NCI-H1694 (cell line): Measurements from ENCODE around the gene FASLG.

Experiments used
- DNase-seq: peaks from one replicate; lab custom pipeline; 2025; lab: John Stamatoyannopoulos, UW

The FASLG gene

DNA sequence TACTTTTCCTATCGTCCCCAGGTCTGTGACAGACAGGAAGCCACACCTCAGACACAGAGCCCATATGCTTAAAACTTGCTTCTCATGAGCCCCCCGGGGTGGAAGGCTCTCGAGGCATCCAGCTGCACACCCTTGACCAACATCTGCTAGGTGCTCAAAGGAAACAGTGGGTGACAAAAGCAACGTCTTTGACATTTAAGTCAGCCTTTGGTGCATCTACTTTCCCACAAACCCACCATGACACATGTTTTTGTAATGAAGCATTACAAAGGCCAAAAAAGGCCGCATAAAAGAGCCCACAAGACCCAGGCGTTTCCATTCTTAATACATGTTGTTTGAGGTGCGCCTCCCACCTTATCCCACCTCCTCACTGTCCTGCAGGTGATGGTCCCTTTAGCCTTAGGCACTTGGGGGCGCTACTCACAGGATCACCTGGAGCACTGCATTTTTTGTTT, 11.8 kb upstream of the FASLG start:
- no peak for DNase-seq

DNA sequence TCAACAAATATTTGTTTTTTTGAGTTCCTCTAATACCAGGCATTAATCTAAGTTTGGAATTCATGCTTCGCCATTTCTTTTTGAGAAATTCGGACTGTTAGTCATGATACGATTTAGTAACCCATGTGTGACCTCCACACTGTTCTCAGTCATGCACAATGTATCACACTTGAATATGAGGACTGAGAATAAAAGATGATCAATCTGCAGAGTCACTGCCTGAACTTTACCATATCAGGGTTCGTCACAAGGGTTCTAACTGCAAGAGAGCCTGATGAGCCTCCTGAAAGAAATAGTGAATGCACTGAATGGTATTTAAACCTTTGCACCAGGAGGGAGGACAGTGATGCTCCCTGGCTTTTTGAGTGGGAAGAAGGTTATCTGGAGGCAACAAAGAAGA, 10.9 kb upstream of the FASLG start:
- no peak for DNase-seq

DNA sequence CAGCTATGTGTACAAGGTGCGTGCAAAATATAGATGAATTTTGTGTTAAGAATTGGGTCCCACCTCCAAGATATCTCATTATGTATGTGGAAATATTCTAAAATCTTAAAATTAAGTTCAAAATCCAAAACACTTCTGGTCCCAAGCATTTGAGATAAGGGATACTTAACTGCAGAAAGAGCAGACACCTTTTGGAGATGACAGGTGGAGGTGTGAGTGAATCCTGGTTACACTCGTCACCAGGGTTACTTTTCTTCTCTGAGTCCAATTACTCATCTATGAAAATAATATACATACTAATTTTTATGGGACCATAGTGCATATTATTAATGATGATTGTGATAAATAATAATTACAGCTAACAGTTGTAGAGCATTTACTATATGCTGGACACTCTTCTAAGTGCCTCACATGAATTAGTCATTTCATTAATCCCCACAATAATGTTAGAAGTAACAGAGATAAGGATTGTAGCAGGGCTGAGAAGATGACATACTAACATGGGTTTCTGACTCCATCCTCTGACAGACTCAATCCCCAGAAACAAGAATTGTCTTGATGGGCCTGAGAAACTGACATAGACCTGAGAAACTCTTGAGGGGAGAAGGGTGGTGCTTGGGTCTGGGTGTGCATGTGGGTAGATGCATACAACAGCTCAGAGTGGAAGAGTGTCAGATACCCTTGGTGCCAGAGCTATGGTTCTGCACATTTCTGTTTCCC, 8.3 kb upstream of the FASLG start:
- DNase-seq = no peak

DNA sequence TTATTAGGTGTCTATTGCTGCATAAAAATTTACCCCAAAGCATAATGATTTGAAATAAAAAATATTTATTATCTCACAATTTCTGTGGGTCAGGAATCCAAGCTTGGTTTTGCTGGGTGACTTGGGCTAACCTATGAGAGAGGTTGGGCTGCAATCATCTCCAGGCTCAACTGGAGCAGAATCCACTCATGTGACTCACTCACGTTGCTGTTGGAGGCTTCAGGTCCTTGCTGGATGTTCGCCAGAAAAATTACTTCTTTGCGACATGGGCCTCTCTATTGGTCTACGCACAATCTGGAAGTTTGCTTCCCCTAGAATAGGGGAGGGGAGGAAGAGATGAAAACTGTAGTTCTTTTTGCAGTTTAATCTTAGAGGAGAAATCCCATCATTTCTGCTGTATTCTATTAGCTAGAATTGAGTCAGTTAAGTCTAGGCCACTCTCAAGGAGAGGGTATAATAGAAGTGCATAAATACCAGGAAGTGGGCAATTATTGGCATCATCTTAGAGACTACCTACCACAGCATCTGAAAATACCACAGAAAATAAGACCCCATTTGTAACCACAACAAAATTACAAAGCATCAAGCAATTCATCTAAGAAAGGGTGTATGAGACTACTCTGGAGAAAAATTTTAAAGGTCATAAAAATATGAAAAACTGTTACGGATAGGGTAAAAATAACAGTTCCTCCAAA, 5.7 kb upstream of the FASLG start:
- DNase-seq = no peak

DNA sequence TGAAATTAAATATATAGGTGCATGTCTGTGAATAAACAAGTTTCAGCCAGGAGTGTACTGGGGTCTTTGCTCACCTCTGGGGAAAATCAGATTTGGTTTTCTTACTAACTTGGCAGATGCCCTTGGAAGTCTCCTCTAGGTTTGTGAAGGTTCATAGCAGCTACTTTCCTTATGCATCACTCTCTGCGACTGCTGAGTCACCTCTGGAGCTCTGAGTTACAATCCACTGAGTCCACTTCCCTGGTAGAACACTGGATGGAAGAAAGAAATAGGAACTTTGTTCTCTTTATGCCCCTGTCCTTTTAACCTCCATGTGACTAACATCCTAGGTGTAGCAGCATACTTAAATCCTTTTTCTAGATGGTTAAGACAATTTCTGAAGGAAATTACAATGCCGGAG, 4.4 kb upstream of the FASLG start:
- no peak for DNase-seq

DNA sequence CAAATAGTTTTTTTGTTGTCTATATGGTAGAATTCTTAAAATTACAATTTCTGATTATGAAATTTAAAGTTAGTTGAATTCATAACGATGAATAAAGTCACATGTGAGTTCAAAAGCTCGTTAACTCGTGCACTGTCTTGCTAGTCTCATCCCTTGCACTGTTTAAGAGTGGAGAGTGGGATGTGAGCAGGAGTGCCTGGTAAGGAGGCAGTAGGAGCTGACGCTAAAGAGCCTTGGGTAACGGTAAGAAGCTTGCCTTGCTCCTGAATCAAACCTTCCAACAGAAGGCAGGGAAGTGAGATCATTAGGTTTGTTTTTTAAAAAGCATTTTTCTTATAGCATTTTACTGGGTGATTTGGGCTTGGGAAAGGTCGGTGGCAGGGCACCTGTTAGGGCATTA, 2.3 kb upstream of the FASLG start:
- DNase-seq = no peak

DNA sequence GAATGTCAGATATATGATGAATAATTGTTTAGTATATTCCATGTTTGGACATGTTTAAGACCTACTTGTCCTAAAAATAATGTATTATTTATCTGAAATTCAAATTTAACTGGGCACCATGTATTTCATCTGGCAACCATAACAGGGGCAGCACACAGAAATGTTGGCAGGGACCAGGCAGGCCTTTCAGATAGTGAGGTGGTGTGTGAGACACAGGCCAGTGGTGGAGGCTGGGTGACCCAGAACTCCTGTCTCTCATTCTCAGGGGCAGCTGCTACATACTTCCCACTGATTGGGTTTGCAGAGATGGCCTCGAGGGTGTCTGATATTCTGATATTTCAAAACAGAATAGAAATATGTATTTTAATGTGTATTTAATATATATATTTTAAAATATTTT, 1.3 kb upstream of the FASLG start:
- DNase-seq = no peak

DNA sequence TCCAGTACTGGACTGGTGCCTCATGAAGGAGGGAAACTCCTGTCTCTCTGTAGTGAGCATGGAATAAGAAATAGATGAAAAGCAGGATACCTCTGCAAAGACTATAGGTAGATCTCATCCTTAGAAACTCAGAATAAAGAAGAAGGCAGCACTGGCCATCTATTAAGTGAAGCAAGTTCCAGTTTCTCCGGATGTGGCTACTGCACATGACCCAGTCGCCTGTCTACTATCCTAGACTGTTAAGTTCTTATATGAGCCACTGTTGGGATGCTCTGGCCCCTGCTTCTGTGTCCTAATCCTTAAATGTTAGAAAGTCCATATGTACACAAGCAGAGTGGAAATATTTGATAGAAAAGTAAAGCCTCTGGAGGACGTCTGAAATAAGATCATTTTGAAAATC, 2.2 kb downstream of the FASLG start:
- no peak for DNase-seq

DNA sequence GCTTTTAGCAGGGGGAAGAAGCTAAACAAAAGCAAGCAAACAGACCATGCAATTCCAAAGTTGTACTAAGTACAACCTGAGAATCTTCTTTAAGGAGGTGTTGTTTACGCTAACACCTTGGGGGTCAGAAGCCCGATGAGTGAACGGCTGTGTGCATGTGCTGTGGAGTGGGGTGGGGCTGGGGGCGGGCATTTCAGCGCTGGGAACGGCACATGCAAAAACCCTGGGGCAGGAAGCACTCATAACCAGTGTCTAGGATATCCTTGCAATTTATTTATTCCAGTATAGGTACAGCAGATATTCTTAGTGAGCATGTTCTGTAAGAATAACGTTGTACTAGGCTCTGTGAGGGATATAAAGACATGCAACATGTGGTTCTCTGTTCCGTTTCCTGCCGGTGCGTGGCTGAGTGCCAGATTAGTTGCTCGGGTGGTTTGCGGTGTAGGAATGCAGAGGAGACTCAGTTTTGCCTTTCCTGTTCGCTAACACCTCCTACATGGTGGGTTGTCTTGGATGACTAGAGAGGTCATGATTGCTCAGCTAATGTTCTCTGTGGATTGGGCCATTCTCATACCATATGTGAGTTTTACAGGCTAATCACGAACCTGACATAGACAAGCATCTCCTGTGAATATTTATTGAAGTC, 3.7 kb downstream of the FASLG start:
- DNase-seq = no peak

DNA sequence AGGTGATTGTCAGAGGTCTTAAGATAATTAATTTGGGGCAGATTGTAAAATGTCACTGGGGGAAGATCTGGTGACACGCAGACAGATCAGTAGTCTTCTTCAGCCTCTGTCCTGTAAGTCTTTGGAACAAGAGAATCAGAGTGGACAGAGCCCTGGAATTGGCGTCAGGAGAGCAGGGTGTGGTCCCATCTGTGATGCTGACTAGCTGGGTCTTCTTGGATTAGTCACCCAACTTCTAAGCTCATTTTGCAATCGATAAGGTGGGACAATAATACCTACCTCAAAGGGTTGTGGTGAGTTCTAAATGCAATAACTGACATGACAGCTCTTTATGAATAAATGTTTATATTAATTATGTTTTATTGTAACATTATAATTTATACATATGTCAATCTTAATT, 4.8 kb downstream of the FASLG start:
- no peak for DNase-seq

DNA sequence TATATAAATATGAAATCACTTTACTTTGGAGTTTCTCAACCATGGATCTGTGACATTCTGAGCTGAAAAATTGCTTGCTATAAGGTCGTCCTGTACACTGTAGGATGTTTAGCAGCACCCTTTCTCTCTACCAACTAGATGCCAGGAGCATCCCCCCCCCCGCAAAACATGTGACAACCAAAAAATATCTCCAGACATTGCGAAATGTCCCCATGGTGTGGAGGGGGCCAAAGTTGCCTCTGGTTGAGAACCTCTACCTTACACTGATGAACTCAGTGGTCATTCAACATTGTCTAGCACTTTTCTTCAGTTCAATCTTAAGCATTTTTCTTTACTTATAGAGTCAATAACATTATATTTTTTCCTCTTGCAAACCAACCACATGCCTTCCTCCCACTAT, 9.2 kb downstream of the FASLG start:
- DNase-seq = no peak

DNA sequence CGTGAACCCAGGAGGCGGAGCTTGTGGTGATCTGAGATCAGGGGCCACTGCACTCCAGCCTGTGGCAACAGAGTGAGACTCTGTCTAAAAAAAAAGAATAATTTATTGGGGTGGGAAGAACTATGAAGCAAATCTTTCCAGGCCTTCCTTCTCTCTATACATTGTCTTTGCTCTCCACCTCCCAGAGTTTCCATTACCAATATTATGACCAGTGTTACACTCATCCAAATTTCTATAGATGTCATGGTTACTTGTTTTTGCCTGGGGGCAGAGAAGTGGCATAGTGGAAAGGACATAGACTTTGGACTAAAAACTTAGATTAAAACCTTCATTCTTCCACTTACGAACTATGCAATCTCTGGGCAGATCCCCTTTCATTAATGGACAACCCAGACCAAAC, 10.1 kb downstream of the FASLG start:
- DNase-seq = no peak

DNA sequence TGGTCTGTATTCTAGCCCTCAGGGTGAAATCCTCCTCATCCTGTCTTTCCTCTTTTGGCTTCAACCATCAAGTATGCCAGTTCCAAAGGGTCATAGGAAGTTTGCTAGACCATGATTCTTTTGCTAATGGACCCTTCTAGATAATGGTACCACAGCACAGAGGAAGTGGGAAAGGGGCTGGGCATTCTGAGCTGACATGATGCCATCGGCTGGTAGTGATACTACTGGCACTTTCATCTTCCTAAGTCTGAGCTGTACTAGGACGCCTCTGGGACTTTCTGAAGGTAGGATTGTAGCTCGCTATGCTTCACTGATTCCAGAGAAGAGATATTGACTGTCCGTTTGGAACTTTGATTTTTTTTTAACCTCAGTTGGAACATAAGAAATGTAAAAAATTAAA, 11.4 kb downstream of the FASLG start:
- DNase-seq = no peak

DNA sequence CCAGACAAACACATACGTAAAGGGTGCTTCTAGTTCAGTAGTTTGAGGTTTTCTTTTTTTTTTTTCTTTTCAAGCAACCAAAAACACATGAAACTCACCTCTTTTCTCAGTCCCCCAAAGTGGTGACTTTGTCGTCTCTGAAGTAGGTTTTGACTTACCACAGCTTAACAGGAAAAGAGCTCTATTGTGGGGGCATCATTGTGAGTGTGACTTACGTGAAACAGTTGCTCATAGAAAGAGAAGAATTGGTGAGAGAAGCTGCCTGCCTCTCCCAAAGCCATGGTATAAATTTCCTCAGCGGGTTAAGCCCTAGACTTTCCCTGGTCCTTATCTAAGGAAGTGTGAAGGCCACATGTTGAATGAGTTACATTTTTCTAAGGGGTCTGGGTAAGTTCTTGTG, 11.9 kb downstream of the FASLG start:
- DNase-seq = no peak

DNA sequence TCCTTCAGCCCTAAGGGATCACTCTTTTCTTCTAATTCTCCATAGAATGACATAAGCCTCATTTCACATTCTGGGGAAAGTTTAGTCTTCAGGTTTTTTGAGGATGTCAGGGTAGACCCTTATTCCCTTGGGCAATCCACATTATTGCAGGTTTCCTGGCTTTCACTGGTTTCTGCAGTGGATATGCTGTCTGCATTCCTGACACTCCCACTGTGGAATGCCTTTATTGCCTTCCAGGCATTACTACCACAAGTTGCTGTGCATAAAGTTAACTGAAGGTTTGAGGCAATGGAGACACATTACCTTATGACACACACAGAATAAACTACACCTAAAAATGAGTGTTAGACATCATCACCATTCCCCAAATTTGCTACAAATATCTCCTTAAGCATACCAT, 12.7 kb downstream of the FASLG start:
- DNase-seq = no peak

DNA sequence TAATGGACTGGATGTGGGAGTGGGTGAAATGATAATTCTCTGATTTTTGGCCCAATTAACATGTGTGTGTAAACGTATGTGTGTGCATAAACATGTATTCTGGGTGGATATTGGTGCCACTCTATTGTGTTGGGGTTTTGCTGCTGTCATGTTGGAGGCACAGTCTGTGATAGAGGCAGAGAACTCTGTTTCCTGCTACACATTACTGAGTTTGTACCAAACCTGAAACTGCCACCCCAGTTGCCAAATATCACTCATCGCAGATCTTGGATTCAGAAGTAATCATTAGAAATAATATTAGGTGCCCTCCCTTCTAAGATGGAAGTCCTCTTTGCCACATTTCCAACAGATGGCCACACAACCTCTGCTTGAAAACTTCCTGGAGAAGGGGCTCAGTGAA, 13.8 kb downstream of the FASLG start:
- no peak for DNase-seq

DNA sequence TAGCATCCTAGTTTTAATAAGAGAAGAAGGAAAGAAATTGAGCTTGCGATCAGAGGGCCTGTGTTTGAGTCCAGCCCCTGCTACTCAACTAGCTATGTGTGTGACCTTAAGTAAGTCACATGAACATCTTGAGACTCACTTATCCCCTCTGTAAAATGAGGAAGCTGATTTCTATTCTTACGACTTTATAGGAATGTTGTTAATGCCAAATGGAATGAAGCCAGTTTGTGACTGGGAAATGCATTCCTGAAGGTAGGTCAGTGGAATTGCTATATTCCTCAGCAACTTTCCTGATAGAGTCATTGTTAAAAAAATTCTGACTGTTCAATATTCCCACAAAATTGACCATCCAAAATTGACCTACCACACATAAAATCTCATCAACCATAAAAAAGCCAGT, 14.9 kb downstream of the FASLG start:
- no peak for DNase-seq

DNA sequence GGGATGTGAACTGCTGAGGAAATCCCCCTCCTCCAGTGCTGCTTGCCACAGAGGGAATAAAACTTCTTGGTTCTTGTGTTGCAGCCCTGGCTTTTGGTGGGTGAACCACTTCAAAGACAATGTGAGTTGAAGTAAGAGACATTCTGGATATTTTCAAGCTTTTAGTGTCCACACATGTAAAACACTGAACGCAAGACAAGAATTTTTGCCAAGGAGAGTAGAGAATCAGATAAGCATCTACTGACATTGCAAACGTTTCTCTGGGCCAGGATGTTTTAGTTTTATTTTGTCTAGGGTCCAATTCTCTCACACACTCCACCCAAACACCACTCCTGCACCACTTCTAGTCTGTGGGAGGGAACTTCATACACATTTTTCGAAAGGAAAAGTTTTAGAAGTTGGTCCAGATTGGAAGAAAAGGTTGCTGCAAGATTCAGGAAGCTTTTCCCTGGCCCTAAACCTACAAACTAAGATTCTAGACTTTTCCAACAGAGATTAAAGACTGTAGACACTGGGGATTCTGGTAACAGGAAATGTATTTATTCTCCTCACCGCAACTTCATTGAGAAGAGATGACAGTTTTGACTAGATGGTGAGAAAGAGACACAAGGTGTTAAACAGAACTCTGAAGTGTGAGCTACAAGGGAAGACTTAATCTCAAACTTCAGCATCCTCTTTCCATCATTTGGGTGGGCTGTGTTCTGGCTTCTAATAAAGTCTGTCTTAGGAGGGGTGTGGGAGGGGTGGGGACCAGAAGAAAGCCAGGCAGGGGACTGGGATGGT, 16.1 kb downstream of the FASLG start:
- no peak for DNase-seq

DNA sequence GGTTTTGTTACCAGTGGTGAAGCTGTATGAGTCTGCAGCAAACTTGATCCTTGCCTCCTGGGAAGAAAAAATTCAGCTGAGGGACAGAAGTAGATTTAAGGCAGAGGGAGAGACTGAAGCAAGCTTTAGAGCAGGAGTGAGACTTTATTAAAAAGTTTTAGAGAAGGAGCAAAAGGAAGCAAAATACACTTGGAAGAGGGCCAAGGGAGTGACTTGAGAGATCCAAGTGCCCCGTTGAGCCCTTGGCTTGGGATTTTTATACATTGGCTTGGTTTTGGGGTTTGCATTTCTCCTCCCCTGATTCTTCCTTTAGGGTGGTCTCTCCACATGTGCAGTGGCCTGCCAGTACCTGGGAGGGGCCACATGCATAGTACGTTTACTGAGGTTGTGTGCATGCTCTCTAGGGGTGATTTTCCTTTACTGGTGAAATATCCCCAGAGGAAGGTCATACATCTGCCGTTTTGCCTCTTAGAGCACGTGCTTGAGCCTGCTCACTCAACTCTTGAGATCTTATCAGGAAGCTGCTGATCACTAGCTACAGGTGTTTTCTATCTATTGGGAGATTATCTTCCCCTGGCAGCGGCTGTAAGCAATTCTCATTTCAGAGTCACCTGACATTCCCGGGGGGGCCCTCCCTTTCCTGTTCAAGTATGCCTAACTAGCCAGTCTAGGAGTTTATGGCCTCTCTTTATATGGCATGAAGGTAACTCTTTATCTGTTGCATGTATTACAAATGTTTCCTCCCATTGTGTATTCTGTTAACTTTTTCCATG, 20.3 kb downstream of the FASLG start:
- DNase-seq = no peak

DNA sequence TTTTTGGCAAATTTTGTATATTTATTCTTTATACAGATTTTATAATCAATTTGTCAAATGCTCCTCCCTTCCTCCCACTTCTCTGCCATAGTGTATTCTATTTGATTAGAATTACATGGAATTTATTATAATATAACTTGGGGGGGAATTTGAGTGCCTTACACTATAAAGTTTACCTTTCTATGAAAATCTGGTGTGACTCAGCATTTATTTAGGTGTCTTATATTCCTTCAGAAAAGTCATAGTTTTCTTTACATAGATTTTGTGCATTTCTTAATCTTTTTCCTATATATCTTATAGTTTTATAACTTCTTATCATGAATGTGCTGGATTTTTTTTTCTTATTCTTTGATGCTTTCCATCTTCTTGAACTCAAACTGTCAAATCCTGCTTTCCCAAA, 21.3 kb downstream of the FASLG start:
- DNase-seq = no peak

DNA sequence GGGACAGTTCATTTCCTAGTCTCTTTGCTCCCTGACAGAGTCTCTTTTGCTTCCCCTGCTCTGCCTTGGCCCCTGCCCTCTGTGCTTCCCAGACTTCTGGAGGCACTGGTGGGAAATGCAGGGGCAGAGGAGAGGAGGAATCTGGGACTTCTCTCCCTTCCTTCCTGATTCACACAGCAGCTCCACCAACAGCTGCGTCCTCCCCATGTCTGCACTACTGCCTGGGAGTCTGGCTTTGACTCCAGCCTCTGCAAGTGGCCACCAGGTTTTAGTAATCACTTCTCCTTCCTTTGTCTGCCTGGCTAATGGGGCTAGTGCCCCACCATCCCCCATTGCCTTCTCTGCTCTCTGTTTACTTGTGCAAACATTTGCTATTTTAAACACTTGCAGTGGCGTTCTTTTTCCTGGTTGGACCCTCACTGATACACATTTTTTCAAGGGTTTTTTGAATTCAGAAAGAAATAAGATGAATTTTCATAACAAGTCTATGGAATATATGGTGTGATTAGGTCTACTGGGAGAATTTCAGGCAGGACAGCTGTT, 21.9 kb downstream of the FASLG start:
- DNase-seq = no peak

DNA sequence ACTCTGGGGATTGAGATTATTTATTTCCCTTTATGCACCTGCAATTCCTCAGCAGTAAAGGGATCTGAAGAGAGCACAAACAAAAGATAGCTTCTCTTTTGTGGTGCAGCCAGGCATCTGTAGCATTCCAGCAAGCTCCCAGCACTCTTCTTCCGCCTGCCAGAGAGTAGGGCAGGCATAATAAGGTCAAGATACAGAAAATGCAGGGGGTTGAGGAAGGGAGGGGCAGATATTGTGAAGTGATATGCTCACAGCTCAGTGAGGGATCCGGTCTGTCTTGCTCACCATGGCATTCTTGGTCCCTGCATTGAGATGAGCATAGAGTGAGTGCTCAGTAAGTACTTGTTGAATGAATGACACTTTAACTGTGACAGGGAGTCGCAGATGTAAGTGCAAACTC, 23.9 kb downstream of the FASLG start:
- DNase-seq = no peak
